GM19397 (cell line): ENCODE data around the gene CCDC197.

Experiments used
- ATAC-seq: cut with Tn5 transposase; IDR thresholded peaks from one replicate; pipeline ENCODE4 v1.9.1; 2021; ENCODE audit warnings: mild to moderate bottlenecking, moderate library complexity; ENCODE audit not compliant: unreplicated experiment

Gene CCDC197

DNA sequence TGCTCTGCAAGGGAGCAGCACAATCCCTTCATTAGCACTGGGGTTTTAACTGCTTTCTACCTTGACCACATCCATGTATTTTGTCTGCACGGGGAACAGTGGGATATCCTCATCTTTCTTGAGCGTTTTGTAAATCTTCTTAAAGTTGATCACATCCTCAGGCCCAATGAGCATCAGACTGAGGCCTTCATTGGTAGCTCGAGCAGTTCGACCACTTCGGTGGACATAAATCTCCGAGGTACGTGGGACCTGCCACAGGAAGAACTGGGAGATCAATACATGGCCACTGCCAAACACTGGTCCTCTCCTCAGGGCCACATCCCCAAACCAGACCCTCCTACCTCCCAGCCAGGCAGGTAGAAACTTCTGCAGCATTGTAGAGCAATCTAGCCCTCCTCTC is 57.8 kb downstream of the CCDC197 start:
- ATAC-seq = no peak

- peak; percentile 56 for ATAC-seq
Measured at GRCh38 chr14:94056579-94057308, 59.6 kb downstream of the CCDC197 start.

DNA sequence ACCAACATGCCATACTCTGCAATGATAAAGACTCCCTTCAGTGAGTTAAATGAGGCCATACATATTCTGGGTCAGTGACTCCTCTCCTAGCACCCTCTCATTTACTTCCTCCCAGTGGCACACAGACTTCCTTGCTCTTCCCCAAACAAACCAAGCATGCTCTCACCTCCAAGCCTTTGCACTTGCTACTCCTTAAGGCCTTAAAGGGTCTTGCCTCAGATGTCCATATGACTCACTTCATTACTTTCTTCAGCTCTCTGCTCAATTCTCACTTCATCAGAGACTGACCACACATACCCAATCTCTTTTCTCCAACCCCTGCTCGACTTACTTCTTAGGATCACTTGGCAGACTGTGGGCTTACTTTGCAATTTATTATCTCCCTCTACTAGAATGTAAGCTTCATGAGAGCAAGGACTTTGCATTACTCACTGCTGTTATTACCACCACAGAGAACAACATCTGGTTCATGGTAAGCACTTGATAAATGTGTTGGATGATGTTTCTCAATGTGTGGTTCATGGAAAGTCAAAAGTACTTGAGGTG is 61.1 kb downstream of the CCDC197 start:
- ATAC-seq = no peak
